Esophagus squamous epithelium (tissue), 5 donors: ENCODE results near the gene POLE4. TPM values are rescaled to one million over a fixed set of nuclear protein-coding genes. Genes with fewer than 3 reads are reported as not detected.

Source experiments
- DNase-seq: peaks from one replicate; lab custom pipeline; 2025; lab: John Stamatoyannopoulos, UW
- H3K27ac ChIP-seq, 4 donors: fragments of 200-600 bp; sonication (generic); one replicate each; pipeline ENCODE4 v1.5.1; 2016 to 2019; ENCODE audit warnings: mild to moderate bottlenecking in 1 of 4
- H3K27me3 ChIP-seq, 4 donors: fragments of 200-600 bp; sonication (generic); 1 replicate in 3 of 4; 2 replicates in 1 of 4; pipeline versions ENCODE4 v1.5.1 to v1.6.0; 2017 to 2021; ENCODE audit warnings: antibody characterized with exemption in 1 of 4
- H3K36me3 ChIP-seq, 3 donors: fragments of 200-600 bp; sonication (generic); one replicate each; pipeline ENCODE4 v1.5.1; 2016 to 2019
- H3K4me1 ChIP-seq, 3 donors: fragments of 200-600 bp; sonication (generic); one replicate each; pipeline ENCODE4 v1.5.1; 2017 to 2019
- H3K4me3 ChIP-seq, 4 donors: fragments of 200-600 bp; sonication (generic); 1 replicate in 3 of 4; 2 replicates in 1 of 4; pipeline ENCODE4 v1.5.1; 2016 to 2019; ENCODE audit warnings: mild to moderate bottlenecking in 2 of 4, moderate library complexity in 1 of 4
- H3K9me3 ChIP-seq, 3 donors: fragments of 200-600 bp; sonication (generic); one replicate each; pipeline ENCODE4 v1.5.1; 2016 to 2019
- CTCF ChIP-seq, 6 experiments: fragments of 450-650 bp in 4 of 6; fragments of 200-600 bp in 2 of 6; sonication (generic) in 2 of 6; IDR thresholded peaks; one replicate each; pipeline ENCODE4 v1.5.1; 2016 to 2019; ENCODE audit warnings: antibody characterized with exemption in 6 of 6, mild to moderate bottlenecking in 4 of 6, moderate library complexity in 4 of 6
- POLR2A ChIP-seq, 4 donors: fragments of 450-650 bp; IDR thresholded peaks; one replicate each; pipeline ENCODE4 v1.6.1; 2017; ENCODE audit warnings: antibody characterized with exemption in 4 of 4, mild to moderate bottlenecking in 4 of 4, moderate library complexity in 3 of 4
- WGBS, 2 donors: methylation state at CpG; one replicate each; pipeline ENCODE4 v1.1.5; 2018; 5-methylcytosine and 5-hydroxymethylcytosine counted together
- intact Hi-C: fragments of 100-400 bp; cut with DNase I; formaldehyde crosslinking; loops from one replicate; pipeline ENCODE4 v1.15.0; 2022
- total RNA-seq, 4 donors: library from RNA; depleted of rRNA; stranded (reverse); fragments of >200 nt; gene quantifications; one replicate each; pipeline ENCODE4 v1.1.0, GENCODE V29; 2016
- donor health status: DM: yes; HTN: yes; CAD: no.

The POLE4 gene
- total RNA-seq, 4 donors from 2014 or later, result 14.3 to 30.8 (median 20.3) TPM

DNA sequence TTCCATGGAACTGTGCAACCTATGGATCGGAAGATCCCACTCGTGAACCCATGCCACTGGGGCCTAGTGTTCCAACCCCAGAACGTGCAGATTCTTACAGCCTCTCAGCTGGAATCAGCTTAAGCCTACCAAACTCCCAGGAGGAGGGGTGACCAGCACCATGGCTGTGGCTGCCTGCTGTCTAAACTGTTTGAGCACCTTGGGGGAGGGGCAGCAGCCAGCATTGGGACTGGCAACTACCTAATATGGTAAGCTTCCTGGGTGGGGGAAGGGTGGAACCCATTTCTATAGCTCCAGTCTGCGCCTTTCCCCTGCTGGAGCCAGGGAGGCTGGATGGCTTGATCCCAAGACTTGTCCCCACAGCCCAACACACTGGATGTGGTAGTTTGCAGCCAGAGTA, 10.7 kb upstream of the POLE4 start:
- Histone ChIP-seq H3K4me3 (no peak overlapping the region), H3K27me3 (no peaks in the 10 kb centered on the region), H3K27ac (no peak overlapping the region), H3K36me3 (no peaks in the 10 kb centered on the region), H3K9me3 (no peaks in the 10 kb centered on the region), H3K4me1 (no peaks in the 10 kb centered on the region)
- intact Hi-C loops, result no loop called here
- no peak for DNase-seq
- TF ChIP-seq POLR2A (IDR thresholded peaks at IDR 0.05) (no peak), CTCF (IDR thresholded peaks at IDR 0.05) (no peak)
- WGBS, 2 donors, result 82% methylated on average over 3 of the region's 4 CpGs; no CpG with 5 or more reads in 1 of the 2 donors

GRCh38 chr2:74948779-74949178, 9.7 kb upstream of the POLE4 start:
- Histone ChIP-seq H3K36me3 (no peaks in the 10 kb centered on the region), H3K4me1 (no peaks in the 10 kb centered on the region), H3K27me3 (no peaks in the 10 kb centered on the region), H3K4me3 (no peak overlapping the region), H3K27ac (no peak overlapping the region), H3K9me3 (no peaks in the 10 kb centered on the region)
- WGBS, 2 donors, result 77 to 78% methylated on average over 4 of the region's 4 CpGs
- TF ChIP-seq CTCF (IDR thresholded peaks at IDR 0.05) (no peak), POLR2A (IDR thresholded peaks at IDR 0.05) (no peak)
- intact Hi-C loops, result no loop called here
- DNase-seq, result no peak

DNA sequence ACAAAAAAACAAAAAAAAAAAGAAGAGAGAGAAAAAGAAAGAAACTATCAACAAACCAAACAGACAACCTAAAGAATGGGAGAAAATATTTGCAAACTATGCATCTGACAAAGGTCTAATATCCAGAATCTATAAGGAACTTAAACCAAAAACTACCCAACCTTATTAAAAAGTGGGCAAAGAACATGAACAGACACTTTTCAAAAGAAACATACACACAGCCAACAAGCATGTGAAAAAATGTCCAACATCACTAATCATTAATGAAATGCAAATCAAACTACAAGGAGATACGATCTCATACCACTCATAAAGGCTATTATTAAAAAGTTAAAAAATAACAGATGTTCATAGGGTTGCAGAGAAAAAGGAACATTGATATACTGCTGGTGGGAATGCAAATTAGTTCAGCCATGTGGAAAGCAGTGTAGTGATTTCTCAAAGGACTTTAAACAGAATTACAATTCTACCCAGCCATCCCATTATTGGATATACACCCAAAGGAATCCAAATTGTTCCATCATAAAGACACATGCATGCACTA, 7.2 kb upstream of the POLE4 start:
- no peaks in the 10 kb centered on the region for H3K9me3 ChIP-seq
- no peak overlapping the region for H3K4me3 ChIP-seq
- no peaks in the 10 kb centered on the region for H3K36me3 ChIP-seq
- no peaks in the 10 kb centered on the region for H3K27me3 ChIP-seq
- no peak for DNase-seq
- 68 to 71% methylated on average over 1 of the region's 1 CpG for WGBS, 2 donors
- H3K27ac ChIP-seq, result no peak overlapping the region
- intact Hi-C loops, result no loop called here
- H3K4me1 ChIP-seq, result no peaks in the 10 kb centered on the region
- TF ChIP-seq CTCF (IDR thresholded peaks at IDR 0.05), result no peak
- no peak for TF ChIP-seq POLR2A (IDR thresholded peaks at IDR 0.05)

DNA sequence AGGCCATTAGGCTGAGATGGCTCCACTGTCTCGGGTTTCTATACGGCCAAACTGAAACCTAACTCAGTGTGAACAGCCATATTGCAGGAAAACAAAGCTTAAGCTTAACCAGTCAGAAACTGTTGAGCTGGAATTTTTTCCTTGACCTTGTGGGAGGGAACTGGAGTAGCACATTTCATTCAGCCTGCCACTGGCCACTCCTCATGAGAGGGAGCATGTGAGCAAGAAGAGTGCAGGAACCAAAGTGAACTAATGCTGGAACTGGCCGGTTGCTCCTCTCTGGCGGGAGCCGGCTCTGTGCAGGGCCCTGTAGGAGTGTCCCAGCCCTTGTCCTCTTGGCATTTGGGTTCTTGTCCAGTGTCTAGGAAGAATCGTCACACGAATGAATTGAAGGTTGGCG, 5.9 kb upstream of the POLE4 start:
- no peak overlapping the region for H3K27ac ChIP-seq
- WGBS, 2 donors, result 93 to 96% methylated on average over 8 of the region's 8 CpGs
- no peaks in the 10 kb centered on the region for H3K9me3 ChIP-seq
- H3K36me3 ChIP-seq, result no peaks in the 10 kb centered on the region
- H3K4me3 ChIP-seq, result no peak overlapping the region
- no peak for TF ChIP-seq POLR2A (IDR thresholded peaks at IDR 0.05)
- no peak for TF ChIP-seq CTCF (IDR thresholded peaks at IDR 0.05)
- intact Hi-C loops, result no loop called here
- H3K27me3 ChIP-seq, result no peaks in the 10 kb centered on the region
- DNase-seq, result no peak
- no peaks in the 10 kb centered on the region for H3K4me1 ChIP-seq

DNA sequence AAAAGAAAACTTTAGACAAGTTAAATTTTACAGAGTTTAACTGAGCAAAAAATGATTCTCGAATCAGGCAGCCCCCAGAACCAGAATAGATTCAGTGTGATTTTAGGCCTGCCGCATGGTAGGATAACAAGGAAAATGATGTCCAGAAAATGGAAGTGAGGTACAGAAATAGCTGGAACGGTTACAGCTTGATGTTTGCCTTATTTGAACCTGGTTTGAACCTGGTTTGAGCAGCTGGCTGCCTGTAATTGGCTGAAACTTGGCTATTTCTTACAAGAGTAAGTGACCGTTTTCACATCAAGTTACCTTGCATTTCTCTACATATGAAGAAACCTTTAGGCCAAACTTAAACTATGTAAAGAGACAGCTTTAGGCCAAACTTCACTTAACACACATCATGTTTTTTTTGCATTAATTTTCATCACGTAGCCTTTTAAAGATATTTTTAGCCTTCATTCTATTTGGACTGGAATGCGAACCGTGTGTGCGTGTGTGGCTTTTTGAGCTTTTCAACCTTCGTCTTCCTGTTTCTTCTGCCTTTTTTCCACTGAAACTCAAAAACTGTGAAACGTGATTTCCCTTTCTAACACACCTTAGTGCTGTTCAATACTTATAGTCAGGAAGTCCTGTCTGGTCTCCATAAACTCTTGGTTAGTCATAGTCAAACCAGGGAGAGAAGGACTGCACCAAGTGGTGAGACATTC, 4.5 kb upstream of the POLE4 start:
- Histone ChIP-seq H3K4me1 (peaks cover 0 to 9% (median 5%) of the 10 kb centered on the region in 3 donors), H3K9me3 (no peaks in the 10 kb centered on the region), H3K27me3 (no peaks in the 10 kb centered on the region), H3K27ac (no peak overlapping the region), H3K36me3 (no peaks in the 10 kb centered on the region), H3K4me3 (no peak overlapping the region)
- no peak for DNase-seq
- intact Hi-C loops, result no loop called here
- 77% methylated on average over 10 of the region's 10 CpGs for WGBS, 2 donors
- no peak for TF ChIP-seq POLR2A (IDR thresholded peaks at IDR 0.05)
